HepG2 (cell line): ENCODE data around the gene VENTX. TPM values are rescaled to one million over a fixed set of nuclear protein-coding genes. Genes with fewer than 3 reads are reported as not detected.

Experiments
- ATAC-seq: fragments of 200-7000 bp; cut with Tn5 transposase; 3 replicates; pipeline ENCODE4 v1.9.1; 2020; ENCODE audit warnings: mild to moderate bottlenecking, moderate library complexity
- BruUV-seq: library from RNA; stranded (reverse); fragments of 400-500 nt; replicated peaks from 2 replicates; lab custom pipeline; 2021; lab: Mats Ljungman, UMichigan
- CTCF ChIA-PET: fragments of 300-600 bp; formaldehyde crosslinking; extraction: SDS; loops from one replicate; lab custom pipeline; 2021; ENCODE audit warnings: low total read pairs, inconsistent platforms, low intra/inter-chr PET ratio; lab: Yijun Ruan, JAX
- POLR2A ChIA-PET: fragments of 350-600 bp; sonication (Branson Sonifier 250); formaldehyde crosslinking; loops from one replicate; lab custom pipeline; 2020; ENCODE audit warnings: antibody characterized with exemption, inconsistent platforms; lab: Yijun Ruan, JAX
- DNase-seq: peaks from one replicate; pipeline ENCODE4 v3.0.0-alpha.2; 2015; ENCODE audit warnings: low spot score
- FAIRE-seq: peaks from 3 replicates; lab custom pipeline; 2011; peaks lifted over from hg19 to GRCh38; lab: Jason Lieb, UNC
- H2AFZ ChIP-seq: one replicate; pipeline ENCODE4 v1.6.1; 2011; ENCODE audit warnings: low read length, inconsistent platforms
- H3K27ac ChIP-seq: fragments of 300-600 bp; 3 replicates; pipeline ENCODE4 v1.8.0; 2011; ENCODE audit warnings: mixed run types, mild to moderate bottlenecking, mixed read lengths, low read length, inconsistent platforms; ENCODE audit not compliant: insufficient read depth; ENCODE audit errors: extremely low read length
- H3K27me3 ChIP-seq, 2 experiments: fragments of 200-600 bp in 1 of 2; 2 replicates in 1 of 2; 3 replicates in 1 of 2; pipeline versions ENCODE4 v1.6.0 to v1.8.0; 2011; ENCODE audit warnings: low read length in 2 of 2, mild to moderate bottlenecking in 2 of 2, moderate library complexity in 2 of 2, inconsistent platforms in 1 of 2; ENCODE audit not compliant: insufficient read depth in 2 of 2, control insufficient read depth in 1 of 2
- H3K36me3 ChIP-seq, 2 experiments: fragments of 200-600 bp in 1 of 2; replicated peaks in 1 of 2; 2 replicates in 1 of 2; 3 replicates in 1 of 2; pipeline versions ENCODE4 v1.5.1 to v1.8.0; 2011; ENCODE audit warnings: low read length in 2 of 2, inconsistent platforms in 1 of 2; ENCODE audit not compliant: insufficient read depth in 2 of 2, control insufficient read depth in 1 of 2
- H3K4me1 ChIP-seq: 2 replicates; pipeline ENCODE4 v1.5.1; 2012; ENCODE audit warnings: low read length, inconsistent platforms; ENCODE audit not compliant: insufficient read depth
- H3K4me2 ChIP-seq: 2 replicates; pipeline ENCODE4 v1.6.0; 2011; ENCODE audit warnings: low read depth, low read length, inconsistent platforms
- H3K4me3 ChIP-seq, 3 experiments: fragments of 200-600 bp in 1 of 3; sonication (generic), shearing (Covaris generic) in 1 of 3; replicated peaks in 1 of 3; 2 replicates each; pipeline ENCODE4 v1.5.1; 2011 to 2016; ENCODE audit warnings: low read length in 3 of 3, inconsistent platforms in 2 of 3, low read depth in 2 of 3, mild to moderate bottlenecking in 2 of 3, control low read depth in 1 of 3, mixed read lengths in 1 of 3; ENCODE audit not compliant: insufficient read depth in 1 of 3
- H3K79me2 ChIP-seq: one replicate; pipeline ENCODE4 v1.6.1; 2011; ENCODE audit warnings: low read length, inconsistent platforms; ENCODE audit not compliant: insufficient read depth
- H3K9ac ChIP-seq: 2 replicates; pipeline ENCODE4 v1.6.0; 2011; ENCODE audit warnings: mild to moderate bottlenecking, low read depth, low read length, inconsistent platforms; ENCODE audit not compliant: insufficient read depth
- H3K9me3 ChIP-seq: 2 replicates; pipeline ENCODE4 v1.5.1; 2012; ENCODE audit warnings: mild to moderate bottlenecking, low read length
- H4K20me1 ChIP-seq: 2 replicates; pipeline ENCODE4 v1.6.0; 2011; ENCODE audit warnings: inconsistent platforms, mild to moderate bottlenecking, low read length, moderate library complexity; ENCODE audit not compliant: insufficient read depth
- THRA ChIP-seq: sonication (generic); formaldehyde crosslinking; IDR thresholded peaks from 2 replicates; pipeline ENCODE4 v1.4.0; 2020; ENCODE audit warnings: missing genetic modification reagents, borderline replicate concordance
- ZHX1 ChIP-seq: sonication (generic); formaldehyde crosslinking; IDR thresholded peaks from 2 replicates; pipeline ENCODE4 v1.8.1; 2022; ENCODE audit warnings: low read depth, mild to moderate bottlenecking, missing genetic modification reagents
- WGBS: methylation state at CpG from one replicate; pipeline ENCODE4 v1.1.6; 2017; ENCODE audit warnings: low lambda C conversion rate; 5-methylcytosine and 5-hydroxymethylcytosine counted together
- in situ Hi-C: cut with HindIII; loops from 2 replicates; pipeline ENCODE4 v1.10.0; 2017; ENCODE audit warnings: low pct_unique_long_range_greater_than_20kb; ENCODE audit not compliant: extremely low pct_ligation_motif_present
- intact Hi-C: fragments of 100-400 bp; cut with micrococcal nuclease; formaldehyde crosslinking; loops from one replicate; pipeline ENCODE4 v1.10.0; 2022; ENCODE audit not compliant: unreplicated experiment
- polyA plus RNA-seq, 8 experiments: library from polyadenylated mRNA; depleted of rRNA in 3 of 8; stranded (reverse) in 7 of 8; unstranded in 1 of 8; fragments of >200 nt; fragmentation: Illumina TruSeq in 4 of 8; extraction: Trizol in 4 of 8; gene quantifications; 2 replicates each; pipeline versions ENCODE4 v1.2.1 to v1.2.3, GENCODE V29; 2011 to 2016; ENCODE audit warnings: low read depth in 4 of 8, missing spikeins in 1 of 8, mixed read lengths in 1 of 8; ENCODE audit not compliant: insufficient read depth in 1 of 8
- total RNA-seq, 5 experiments: library from RNA; depleted of rRNA; stranded (reverse); fragments of >200 nt; fragmentation: Illumina TruSeq; extraction: Trizol; gene quantifications; 2 replicates each; pipeline ENCODE4 v1.2.3, GENCODE V29; 2016; ENCODE audit warnings: low read depth in 1 of 5

The VENTX gene
- total and polyA plus RNA-seq, 2 of the 13 experiments (the other 11 are each of a cell fraction or from before 2014, with no cell fraction given) = not detected

- no peak for TF ChIP-seq THRA
Measured at GRCh38 chr10:133235932-133236331, 1.7 kb upstream of the VENTX start (continued).

GRCh38 chr10:133236401-133237240, 1.0 kb upstream of the VENTX start:
- TF ChIP-seq ZHX1 (CRISPR knock-in tag) = no peak
- Histone ChIP-seq H3K27ac (no peak overlapping the region), H2AFZ (no peak overlapping the region), H3K9me3 (no peaks in the 10 kb centered on the region), H3K36me3 (no peaks in the 10 kb centered on the region), H3K4me2 (no peak overlapping the region), H3K4me1 (no peaks in the 10 kb centered on the region), H3K27me3 (peaks cover 13 to 73% of the 10 kb centered on the region in 2 experiments), H4K20me1 (0 out of 2 replicates have a peak, but pooled peaks cover 3% of the 10 kb centered on the region), H3K9ac (no peak overlapping the region), H3K79me2 (no peaks in the 10 kb centered on the region), H3K4me3 (no peak overlapping the region)
- no TSS peak for BruUV-seq
- intact Hi-C loops = no loop called here
- WGBS = 32% methylated on average over 39 of the region's 103 CpGs
- in situ Hi-C loops = no loop called here
- ATAC-seq (no peak; the same call in 1 of the 3 replicates), FAIRE-seq (no peak), DNase-seq (no peak)
- CTCF ChIA-PET = no interaction called here
- POLR2A ChIA-PET = no interaction called here
